IMR-90 (cell line): Measurements from ENCODE around the gene PGPEP1. TPM values are rescaled to one million over a fixed set of nuclear protein-coding genes. Genes with fewer than 3 reads are reported as not detected.

ENCODE experiments used
- ATAC-seq: fragments of 200-7000 bp; cut with Tn5 transposase; 2 replicates; pipeline ENCODE4 v1.9.1; 2020; ENCODE audit warnings: low read depth, mild to moderate bottlenecking, moderate library complexity
- BruUV-seq: library from RNA; stranded (reverse); fragments of 400-500 nt; replicated peaks from 2 replicates; lab custom pipeline; 2021; lab: Mats Ljungman, UMichigan
- CTCF ChIA-PET: fragments of 300-600 bp; formaldehyde crosslinking; extraction: SDS; loops from one replicate; lab custom pipeline; 2021; ENCODE audit warnings: antibody characterized with exemption; lab: Yijun Ruan, JAX
- POLR2A ChIA-PET: fragments of 300-600 bp; sonication (Branson Sonifier 250); formaldehyde crosslinking; loops from one replicate; lab custom pipeline; 2022; ENCODE audit warnings: antibody characterized with exemption; ENCODE audit not compliant: unreplicated experiment; lab: Charles Lee
- DNase-seq: peaks from one replicate; pipeline ENCODE4 v3.0.0; 2013
- H2AFZ ChIP-seq: replicated peaks from 2 replicates; pipeline ENCODE3; 2013; ENCODE audit warnings: low read length, mild to moderate bottlenecking; ENCODE audit not compliant: poor library complexity
- H2AK5ac ChIP-seq: 2 replicates; pipeline ENCODE4 v1.6.1; 2013; ENCODE audit warnings: low read depth, low read length, inconsistent platforms
- H2AK9ac ChIP-seq: replicated peaks from 2 replicates; pipeline ENCODE3; 2013; ENCODE audit warnings: mild to moderate bottlenecking, low read depth, low read length, moderate library complexity; ENCODE audit not compliant: poor library complexity
- H2BK120ac ChIP-seq: 2 replicates; pipeline ENCODE4 v1.6.1; 2013; ENCODE audit warnings: low read depth, low read length, inconsistent platforms
- H2BK15ac ChIP-seq: 3 replicates; pipeline ENCODE4 v1.6.1; 2013; ENCODE audit warnings: low read depth, low read length, inconsistent platforms
- H2BK20ac ChIP-seq: 2 replicates; pipeline ENCODE4 v1.6.1; 2013; ENCODE audit warnings: low read depth, mild to moderate bottlenecking, inconsistent platforms, low read length, moderate library complexity
- H2BK5ac ChIP-seq: 2 replicates; pipeline ENCODE4 v1.6.1; 2013; ENCODE audit warnings: mild to moderate bottlenecking, low read depth, low read length, inconsistent platforms; ENCODE audit not compliant: poor library complexity, severe bottlenecking
- H3K14ac ChIP-seq: replicated peaks from 2 replicates; pipeline ENCODE4 v1.6.1; 2013; ENCODE audit warnings: low read depth, low read length, inconsistent platforms
- H3K18ac ChIP-seq: 2 replicates; pipeline ENCODE4 v1.6.1; 2013; ENCODE audit warnings: low read depth, low read length, control low read depth
- H3K23ac ChIP-seq: 2 replicates; pipeline ENCODE4 v1.6.1; 2013; ENCODE audit warnings: low read depth, low read length, inconsistent platforms
- H3K27ac ChIP-seq: 2 replicates; pipeline ENCODE4 v1.5.1; 2013; ENCODE audit warnings: mild to moderate bottlenecking, control low read depth, low read length; ENCODE audit not compliant: insufficient read depth
- H3K27me3 ChIP-seq: 2 replicates; pipeline ENCODE4 v1.6.1; 2013; ENCODE audit warnings: low read length; ENCODE audit not compliant: control insufficient read depth, insufficient read depth
- H3K36me3 ChIP-seq: 2 replicates; pipeline ENCODE4 v1.6.1; 2013; ENCODE audit warnings: low read length, mixed read lengths; ENCODE audit not compliant: control insufficient read depth, insufficient read depth
- H3K4ac ChIP-seq: 2 replicates; pipeline ENCODE4 v1.6.1; 2013; ENCODE audit warnings: low read depth, low read length, inconsistent platforms
- H3K4me1 ChIP-seq: 2 replicates; pipeline ENCODE4 v1.6.1; 2013; ENCODE audit warnings: low read length, mixed read lengths; ENCODE audit not compliant: control insufficient read depth, insufficient read depth
- H3K4me2 ChIP-seq: 2 replicates; pipeline ENCODE4 v1.6.1; 2013; ENCODE audit warnings: low read depth, mild to moderate bottlenecking, control low read depth, low read length, moderate library complexity
- H3K4me3 ChIP-seq: 2 replicates; pipeline ENCODE4 v1.5.1; 2013; ENCODE audit warnings: low read depth, mild to moderate bottlenecking, control low read depth, low read length, moderate library complexity; ENCODE audit not compliant: insufficient read depth
- H3K56ac ChIP-seq: 2 replicates; pipeline ENCODE4 v1.6.1; 2013; ENCODE audit warnings: low read length, inconsistent platforms; ENCODE audit not compliant: insufficient read depth; ENCODE audit errors: extremely low read depth
- H3K79me1 ChIP-seq, 2 experiments: 2 replicates each; pipeline ENCODE4 v1.6.1; 2013; ENCODE audit warnings: low read length in 2 of 2, inconsistent platforms in 1 of 2, low read depth in 1 of 2
- H3K9ac ChIP-seq: 2 replicates; pipeline ENCODE4 v1.6.1; 2013; ENCODE audit warnings: low read depth, low read length, control low read depth
- H3K9me1 ChIP-seq: 2 replicates; pipeline ENCODE4 v1.6.1; 2013; ENCODE audit warnings: low read length, inconsistent platforms; ENCODE audit not compliant: insufficient read depth
- H3K9me3 ChIP-seq: 2 replicates; pipeline ENCODE4 v1.6.1; 2013; ENCODE audit warnings: low read length; ENCODE audit not compliant: control insufficient read depth, insufficient read depth
- H4K20me1 ChIP-seq: 2 replicates; pipeline ENCODE4 v1.6.1; 2013; ENCODE audit warnings: low read length, inconsistent platforms; ENCODE audit not compliant: insufficient read depth
- H4K5ac ChIP-seq: 2 replicates; pipeline ENCODE4 v1.6.1; 2013; ENCODE audit warnings: mild to moderate bottlenecking, low read depth, low read length, control low read depth
- H4K8ac ChIP-seq, 2 experiments: 2 replicates each; pipeline ENCODE4 v1.6.1; 2013; ENCODE audit warnings: low read depth in 2 of 2, low read length in 2 of 2, control low read depth in 1 of 2, inconsistent platforms in 1 of 2
- H4K91ac ChIP-seq: 2 replicates; pipeline ENCODE4 v1.6.1; 2013; ENCODE audit warnings: low read depth, low read length, inconsistent platforms; ENCODE audit not compliant: insufficient read depth
- BHLHE40 ChIP-seq: fragments of 150-350 bp; IDR thresholded peaks from 2 replicates; pipeline ENCODE4 v1.6.1; 2016; ENCODE audit warnings: mild to moderate bottlenecking, low read depth, low read length
- CEBPB ChIP-seq: IDR thresholded peaks from 2 replicates; pipeline ENCODE4 v1.6.1; 2012; ENCODE audit warnings: low read depth, low read length, improper control_type of control experiment
- CHD1 ChIP-seq: IDR thresholded peaks from 2 replicates; pipeline ENCODE4 v1.6.1; 2012; ENCODE audit warnings: low read depth, low read length, improper control_type of control experiment
- CTCF ChIP-seq: conservative IDR thresholded peaks from 2 replicates; pipeline ENCODE4 v1.5.1; 2012; ENCODE audit warnings: mild to moderate bottlenecking, low read depth, low read length, improper control_type of control experiment
- ELK1 ChIP-seq: fragments of 150-350 bp; IDR thresholded peaks from 2 replicates; pipeline ENCODE4 v1.6.1; 2016; ENCODE audit warnings: low read depth, mild to moderate bottlenecking, low read length, moderate library complexity, borderline replicate concordance
- FOS ChIP-seq: fragments of 150-350 bp; IDR thresholded peaks from 2 replicates; pipeline ENCODE4 v1.6.1; 2016; ENCODE audit warnings: low read depth, low read length
- MXI1 ChIP-seq: IDR thresholded peaks from 2 replicates; pipeline ENCODE4 v1.6.1; 2012; ENCODE audit warnings: low read depth, mild to moderate bottlenecking, low read length, moderate library complexity, borderline replicate concordance
- NFE2L2 ChIP-seq: fragments of 150-350 bp; IDR thresholded peaks from 2 replicates; pipeline ENCODE4 v1.6.1; 2016; ENCODE audit warnings: low read depth, mild to moderate bottlenecking, low read length
- POLR2A ChIP-seq: IDR thresholded peaks from 2 replicates; pipeline ENCODE4 v1.6.1; 2012; ENCODE audit warnings: mild to moderate bottlenecking, low read depth, low read length
- RAD21 ChIP-seq: IDR thresholded peaks from 2 replicates; pipeline ENCODE4 v1.6.1; 2012; ENCODE audit warnings: low read length, improper control_type of control experiment
- RFX5 ChIP-seq: IDR thresholded peaks from 2 replicates; pipeline ENCODE4 v1.8.0; 2012; ENCODE audit warnings: low read depth, mild to moderate bottlenecking, low read length, moderate library complexity
- SMC3 ChIP-seq: fragments of 150-350 bp; IDR thresholded peaks from 2 replicates; pipeline ENCODE4 v1.6.1; 2016; ENCODE audit warnings: low read depth, mild to moderate bottlenecking, antibody characterized with exemption, low read length, moderate library complexity
- WGBS, 2 experiments: methylation state at CpG; one replicate each; pipeline versions ENCODE4 v1.1.5 to v1.1.7; 2013; ENCODE audit warnings: missing lambda C conversion rate in 2 of 2; ENCODE audit not compliant: insufficient read length in 1 of 2; ENCODE audit errors: extremely low coverage in 2 of 2; 5-methylcytosine and 5-hydroxymethylcytosine counted together
- dilution Hi-C: fragments of 300-500 bp; cut with HindIII; formaldehyde crosslinking; loops from one replicate; pipeline ENCODE4 v1.14.3; 2018; ENCODE audit warnings: low sequenced_read_pairs; ENCODE audit not compliant: unreplicated experiment
- in situ Hi-C: fragments of 300-500 bp; cut with MboI; formaldehyde crosslinking; loops from 3 replicates; pipeline ENCODE4 v1.14.3; 2019; ENCODE audit warnings: low sequenced_read_pairs, inconsistent platforms, mixed read lengths
- intact Hi-C: fragments of 100-400 bp; cut with micrococcal nuclease; formaldehyde crosslinking; loops from 2 replicates; pipeline ENCODE4 v1.10.0; 2022
- polyA plus RNA-seq, 3 experiments: library from polyadenylated mRNA; depleted of rRNA; stranded (reverse); fragments of >200 nt; gene quantifications; 2 replicates each; pipeline ENCODE4 v1.2.3, GENCODE V29; 2012; ENCODE audit warnings: low replicate concordance in 1 of 3
- total RNA-seq: library from RNA; depleted of rRNA; stranded (reverse); fragments of >200 nt; gene quantifications from 2 replicates; pipeline ENCODE4 v1.2.3, GENCODE V29; 2012

PGPEP1 gene
- total and polyA plus RNA-seq, 2 of the 4 experiments (the other 2 are of a cell fraction) = 11.8 to 14.3 TPM

GRCh38 chr19:18348171-18348570 is 7.8 kb downstream of the PGPEP1 start:
- dilution Hi-C loops = no loop called here
- ChIA-PET POLR2A (no interaction called here), CTCF (interaction anchor here (0.6 to 3.2 kb wide), 2 partner anchors 63 to 295 kb away, joined by 3 to 16 read pairs; no protein-coding TSS in a partner anchor)
- H2BK20ac ChIP-seq = no peak overlapping the region
- no peak overlapping the region for H3K14ac ChIP-seq
- no peak overlapping the region for H2AK5ac ChIP-seq
- no peak overlapping the region for H2BK120ac ChIP-seq
- H3K9me1 ChIP-seq = peaks cover under 1% of the 10 kb centered on the region; the same call in 1 of the 2 replicates
- H3K9ac ChIP-seq = no peak overlapping the region
- peaks cover 6% of the 10 kb centered on the region; the same call in 1 of the 2 replicates for H3K4me1 ChIP-seq
- H4K5ac ChIP-seq = no peak overlapping the region
- no peak overlapping the region for H3K56ac ChIP-seq
- H3K27me3 ChIP-seq = no peaks in the 10 kb centered on the region
- H4K91ac ChIP-seq = no peak overlapping the region
- no peak overlapping the region for H4K8ac ChIP-seq
- H3K9me3 ChIP-seq = no peaks in the 10 kb centered on the region
- H3K23ac ChIP-seq = no peak overlapping the region
- TF ChIP-seq NFE2L2 (no peak), RAD21 (no peak), MXI1 (no peak), POLR2A (no peak), CEBPB (no peak), ELK1 (no peak), FOS (no peak), SMC3 (no peak), CHD1 (no peak), CTCF (no peak), BHLHE40 (no peak), RFX5 (no peak)
- DNase-seq = no peak
- in situ Hi-C loops = no loop called here
- no peak overlapping the region for H3K27ac ChIP-seq
- no peak overlapping the region for H2AK9ac ChIP-seq
- no peak overlapping the region for H3K4me3 ChIP-seq
- H3K36me3 ChIP-seq = peaks cover 8% of the 10 kb centered on the region; the same call in 1 of the 2 replicates
- no peak overlapping the region for H3K4me2 ChIP-seq
- H3K79me1 ChIP-seq = peaks cover 0 to 4% of the 10 kb centered on the region in 2 experiments; a peak in 1 of 4 replicates
- intact Hi-C loops = no loop called here
- H4K20me1 ChIP-seq = no peaks in the 10 kb centered on the region
- no peak overlapping the region for H2AFZ ChIP-seq
- H3K4ac ChIP-seq = no peak overlapping the region
- 89% methylated on average over 4 of the region's 17 CpGs; no CpG with 5 or more reads in 1 of the 2 experiments for WGBS, 2 experiments
- no peak for ATAC-seq
- no peak overlapping the region for H2BK5ac ChIP-seq
- H3K18ac ChIP-seq = no peak overlapping the region
- no TSS peak for BruUV-seq
- no peak overlapping the region for H2BK15ac ChIP-seq
